ENCODE results near the gene NAP1L4.
"Not testable (repeated sequence)": the region's sequence is repeated elsewhere in the genome, so short reads cannot be mapped to it uniquely, and the experiment has no call there.

Gene NAP1L4

DNA sequence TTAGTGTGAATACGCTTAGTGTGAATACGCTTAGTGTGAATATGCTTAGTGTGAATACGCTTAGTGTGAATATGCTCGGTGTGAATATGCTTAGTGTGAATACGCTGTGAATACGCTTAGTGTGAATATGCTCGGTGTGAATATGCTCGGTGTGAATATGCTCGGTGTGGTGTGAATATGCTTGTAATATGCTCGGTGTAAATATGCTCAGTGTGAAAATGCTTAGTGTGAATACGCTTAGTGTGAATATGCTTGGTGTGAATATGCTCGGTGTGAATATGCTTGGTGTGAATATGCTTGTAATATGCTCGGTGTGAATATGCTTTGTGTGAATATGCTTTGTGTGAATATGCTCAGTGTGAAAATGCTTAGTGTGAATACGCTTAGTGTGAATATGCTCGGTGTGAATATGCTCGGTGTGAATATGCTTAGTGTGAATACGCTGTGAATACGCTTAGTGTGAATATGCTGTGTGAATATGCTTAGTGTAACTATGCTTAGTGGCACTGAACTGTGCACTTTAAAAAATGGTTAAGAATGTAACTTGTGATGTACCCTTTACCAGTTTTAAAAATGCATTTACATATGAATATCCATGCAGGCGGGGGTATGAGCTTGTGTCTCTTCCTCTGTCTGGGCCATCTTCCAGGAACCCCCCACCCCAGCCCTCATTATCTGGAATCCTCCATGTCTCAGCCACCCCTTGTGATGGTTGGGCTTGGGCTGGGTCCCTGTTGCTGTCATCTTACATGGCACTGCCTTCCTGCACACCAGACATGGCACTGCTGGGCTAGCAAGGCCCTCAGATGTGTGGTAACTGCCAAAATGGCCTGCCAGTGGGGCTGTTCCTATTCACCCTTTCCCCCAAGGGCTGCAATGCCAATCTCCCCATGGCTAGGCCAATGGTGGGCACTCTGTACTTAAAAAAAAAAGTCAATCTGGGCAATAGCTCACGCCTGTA is 53.4 kb downstream of the NAP1L4 start:
- WGBS (ENCODE audit: insufficient coverage, insufficient read length), result no CpG with 5 or more reads among the region's 20 CpGs
- not testable (repeated sequence) for DNase-seq (ENCODE audit: low read depth, low spot score); H3K36me3 ChIP-seq (ENCODE audit: control insufficient read depth, insufficient read depth, low read length); H3K4me3 ChIP-seq (ENCODE audit: low read length); H3K27me3 ChIP-seq (ENCODE audit: control insufficient read depth, insufficient read depth, low read length); H3K9me3 ChIP-seq (ENCODE audit: control insufficient read depth, insufficient read depth, low read length); H3K27ac ChIP-seq (ENCODE audit: low read length); H3K4me1 ChIP-seq (ENCODE audit: control insufficient read depth, insufficient read depth, low read length)

DNA sequence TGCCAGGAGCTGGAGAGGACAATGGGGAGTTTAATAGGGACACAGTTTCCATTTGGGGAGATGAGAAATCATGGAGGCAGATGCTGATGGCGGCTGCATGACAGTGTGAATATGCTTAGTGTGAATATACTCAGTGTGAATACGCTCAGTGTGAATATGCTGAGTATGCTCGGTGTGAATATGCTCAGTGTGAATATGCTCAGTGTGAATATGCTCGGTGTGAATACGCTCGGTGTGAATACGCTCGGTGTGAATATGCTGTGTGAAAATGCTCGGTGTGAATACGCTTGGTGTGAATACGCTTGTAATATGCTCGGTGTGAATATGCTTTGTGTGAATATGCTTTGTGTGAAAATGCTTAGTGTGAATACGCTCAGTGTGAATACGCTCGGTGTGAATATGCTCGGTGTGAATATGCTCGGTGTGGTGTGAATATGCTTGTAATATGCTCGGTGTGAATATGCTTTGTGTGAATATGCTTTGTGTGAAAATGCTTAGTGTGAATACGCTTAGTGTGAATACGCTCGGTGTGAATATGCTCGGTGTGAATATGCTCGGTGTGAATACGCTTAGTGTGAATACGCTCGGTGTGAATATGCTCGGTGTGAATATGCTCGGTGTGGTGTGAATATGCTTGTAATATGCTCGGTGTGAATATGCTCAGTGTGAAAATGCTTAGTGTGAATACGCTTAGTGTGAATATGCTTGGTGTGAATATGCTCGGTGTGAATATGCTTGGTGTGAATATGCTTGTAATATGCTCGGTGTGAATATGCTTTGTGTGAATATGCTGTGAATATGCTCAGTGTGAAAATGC is 54.3 kb downstream of the NAP1L4 start:
- not testable (repeated sequence) for DNase-seq (ENCODE audit: low read depth, low spot score); H3K4me3 ChIP-seq (ENCODE audit: low read length); H3K27ac ChIP-seq (ENCODE audit: low read length); H3K36me3 ChIP-seq (ENCODE audit: control insufficient read depth, insufficient read depth, low read length); H3K9me3 ChIP-seq (ENCODE audit: control insufficient read depth, insufficient read depth, low read length); H3K27me3 ChIP-seq (ENCODE audit: control insufficient read depth, insufficient read depth, low read length); H3K4me1 ChIP-seq (ENCODE audit: control insufficient read depth, insufficient read depth, low read length)
- WGBS (ENCODE audit: insufficient coverage, insufficient read length), result no CpG with 5 or more reads among the region's 32 CpGs

DNA sequence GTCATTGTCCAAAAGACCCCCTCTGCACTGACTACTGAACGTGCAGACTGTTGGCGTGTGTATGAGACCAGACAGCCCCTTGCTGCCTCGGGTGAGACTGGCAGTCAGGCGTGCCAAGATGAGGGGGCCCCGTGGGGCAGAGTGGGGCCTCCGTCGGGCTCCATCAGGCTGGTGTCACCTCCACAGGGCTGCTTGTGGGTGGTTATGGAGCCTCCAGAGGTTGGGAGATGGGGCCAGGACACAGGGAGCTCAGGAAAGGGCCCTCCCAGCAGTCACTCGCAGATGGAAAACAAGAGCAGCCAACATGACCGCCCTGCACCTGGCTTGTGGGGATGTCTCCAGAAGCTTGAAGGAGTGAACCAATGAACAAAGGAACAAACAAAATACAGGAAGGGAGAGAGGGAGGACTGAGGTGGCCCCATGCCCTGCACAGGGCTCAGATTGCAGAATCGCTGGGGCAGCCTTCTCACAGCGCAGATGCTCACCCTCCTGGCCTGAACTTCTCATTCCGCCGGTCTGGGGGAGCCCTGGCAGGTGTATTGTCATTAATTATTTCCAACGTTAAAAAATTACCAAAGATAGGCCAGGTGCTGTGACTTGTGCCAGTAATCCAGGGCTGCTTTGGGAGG is 57.4 kb downstream of the NAP1L4 start:
- no peak overlapping the region for H3K4me3 ChIP-seq (ENCODE audit: low read length)
- WGBS (ENCODE audit: insufficient coverage, insufficient read length), result no CpG with 5 or more reads among the region's 14 CpGs
- H3K27me3 ChIP-seq (ENCODE audit: control insufficient read depth, insufficient read depth, low read length), result peaks cover 3% of the 10 kb centered on the region; the same call in 1 of the 2 replicates
- peaks cover 3% of the 10 kb centered on the region; the same call in 1 of the 2 replicates for H3K4me1 ChIP-seq (ENCODE audit: control insufficient read depth, insufficient read depth, low read length)
- H3K36me3 ChIP-seq (ENCODE audit: control insufficient read depth, insufficient read depth, low read length), result peaks cover 4% of the 10 kb centered on the region; the same call in 1 of the 2 replicates
- H3K9me3 ChIP-seq (ENCODE audit: control insufficient read depth, insufficient read depth, low read length), result peaks cover 3% of the 10 kb centered on the region; the same call in 1 of the 2 replicates
- no peak for DNase-seq (ENCODE audit: low read depth, low spot score)
- no peak overlapping the region for H3K27ac ChIP-seq (ENCODE audit: low read length)

DNA sequence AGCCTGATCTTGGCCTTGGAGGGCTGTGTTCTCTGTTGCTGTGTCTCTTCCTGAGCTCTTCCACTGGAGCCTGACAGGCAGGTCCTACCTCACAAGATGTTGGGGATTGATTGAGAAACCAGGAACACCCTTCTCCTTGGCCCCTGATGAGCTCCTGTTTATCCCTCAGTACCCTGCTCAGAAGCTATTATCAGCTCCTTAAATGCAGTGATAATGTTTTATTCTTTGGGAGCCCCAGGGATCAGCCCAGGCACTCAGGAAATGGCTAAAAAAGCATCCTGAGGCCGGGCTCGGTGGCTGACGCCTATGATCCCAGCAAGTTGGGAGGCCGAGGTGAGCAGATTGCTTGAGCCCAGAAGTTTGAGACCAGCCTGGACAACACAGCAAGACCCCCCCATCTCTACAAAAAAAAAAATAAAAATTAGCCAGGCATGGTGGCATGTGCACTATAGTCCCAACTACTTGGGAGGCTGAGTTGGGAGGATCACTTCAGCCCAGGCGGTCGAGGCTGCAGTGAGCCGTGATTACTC is 58.0 kb downstream of the NAP1L4 start:
- DNase-seq (ENCODE audit: low read depth, low spot score), result no peak
- peaks cover 3% of the 10 kb centered on the region; the same call in 1 of the 2 replicates for H3K4me1 ChIP-seq (ENCODE audit: control insufficient read depth, insufficient read depth, low read length)
- WGBS (ENCODE audit: insufficient coverage, insufficient read length), result no CpG with 5 or more reads among the region's 7 CpGs
- H3K9me3 ChIP-seq (ENCODE audit: control insufficient read depth, insufficient read depth, low read length), result peaks cover 2% of the 10 kb centered on the region; the same call in 1 of the 2 replicates
- no peak overlapping the region for H3K27ac ChIP-seq (ENCODE audit: low read length)
- H3K4me3 ChIP-seq (ENCODE audit: low read length), result no peak overlapping the region
- H3K36me3 ChIP-seq (ENCODE audit: control insufficient read depth, insufficient read depth, low read length), result peaks cover 4% of the 10 kb centered on the region; the same call in 1 of the 2 replicates
- peaks cover 6% of the 10 kb centered on the region; the same call in 1 of the 2 replicates for H3K27me3 ChIP-seq (ENCODE audit: control insufficient read depth, insufficient read depth, low read length)

DNA sequence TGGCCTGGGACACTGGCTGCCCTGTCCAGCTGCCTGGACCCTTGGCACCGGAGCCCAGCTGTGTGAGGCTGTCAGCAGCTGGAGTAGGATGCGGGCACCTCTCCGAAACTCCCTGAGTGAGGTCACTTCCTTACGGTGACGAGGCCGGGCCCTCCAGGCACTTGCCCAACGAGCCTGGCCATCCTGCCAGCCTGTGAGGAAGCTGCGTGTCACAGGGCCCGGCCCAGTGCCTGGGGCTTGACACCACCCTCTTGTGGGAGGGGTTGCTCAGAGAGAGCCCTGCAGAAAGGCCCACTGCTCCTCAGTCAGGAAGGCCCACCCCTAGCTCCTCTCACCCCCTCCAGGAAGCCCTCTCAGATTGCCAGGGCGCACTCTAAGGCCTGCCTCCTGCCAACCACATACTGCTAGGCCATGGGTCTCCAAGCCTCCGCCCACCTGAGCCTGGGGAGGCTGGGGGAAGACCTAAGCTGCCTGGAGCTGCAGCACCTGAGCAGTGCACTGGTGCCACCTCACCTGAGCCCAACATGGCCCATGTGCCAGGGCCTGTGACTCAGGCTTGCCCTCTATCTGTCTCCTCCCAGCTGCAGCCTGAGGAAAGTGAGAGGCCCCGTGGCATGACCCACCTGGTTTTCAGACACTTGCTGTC is 58.6 kb downstream of the NAP1L4 start:
- DNase-seq (ENCODE audit: low read depth, low spot score), result no peak
- peaks cover 8% of the 10 kb centered on the region; the same call in 1 of the 2 replicates for H3K27me3 ChIP-seq (ENCODE audit: control insufficient read depth, insufficient read depth, low read length)
- H3K4me1 ChIP-seq (ENCODE audit: control insufficient read depth, insufficient read depth, low read length), result peaks cover 3% of the 10 kb centered on the region; the same call in 1 of the 2 replicates
- no peak overlapping the region for H3K4me3 ChIP-seq (ENCODE audit: low read length)
- no peak overlapping the region for H3K27ac ChIP-seq (ENCODE audit: low read length)
- no CpG with 5 or more reads among the region's 12 CpGs for WGBS (ENCODE audit: insufficient coverage, insufficient read length)
- H3K36me3 ChIP-seq (ENCODE audit: control insufficient read depth, insufficient read depth, low read length), result peaks cover 4% of the 10 kb centered on the region; the same call in 1 of the 2 replicates
- no peaks in the 10 kb centered on the region for H3K9me3 ChIP-seq (ENCODE audit: control insufficient read depth, insufficient read depth, low read length)

DNA sequence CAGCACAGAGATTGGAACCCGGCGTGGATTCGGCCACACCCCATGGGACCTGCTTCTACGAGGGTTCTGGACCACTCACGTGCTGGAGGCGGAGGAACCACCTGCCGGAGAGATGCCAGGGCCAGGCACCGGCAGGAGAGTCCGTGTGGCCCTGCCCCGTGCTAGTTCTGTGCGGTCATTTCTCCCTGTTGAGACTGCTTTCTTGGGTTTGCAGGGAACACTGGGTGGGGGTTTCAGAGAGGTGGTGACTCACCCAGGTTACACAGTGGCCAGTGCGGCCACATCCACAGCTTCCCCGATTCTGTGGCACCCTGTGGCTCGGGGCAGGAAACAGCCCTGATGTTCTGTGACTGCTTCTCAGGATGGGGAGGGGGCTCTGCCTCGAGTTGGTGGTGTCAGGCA is 59.3 kb downstream of the NAP1L4 start:
- Histone ChIP-seq H3K36me3 (ENCODE audit: control insufficient read depth, insufficient read depth, low read length) (peaks cover 4% of the 10 kb centered on the region; the same call in 1 of the 2 replicates), H3K4me1 (ENCODE audit: control insufficient read depth, insufficient read depth, low read length) (peaks cover 3% of the 10 kb centered on the region; the same call in 1 of the 2 replicates), H3K27ac (ENCODE audit: low read length) (no peak overlapping the region), H3K27me3 (ENCODE audit: control insufficient read depth, insufficient read depth, low read length) (peaks cover 12% of the 10 kb centered on the region), H3K4me3 (ENCODE audit: low read length) (no peak overlapping the region), H3K9me3 (ENCODE audit: control insufficient read depth, insufficient read depth, low read length) (no peaks in the 10 kb centered on the region)
- DNase-seq (ENCODE audit: low read depth, low spot score), result no peak
- WGBS (ENCODE audit: insufficient coverage, insufficient read length), result no CpG with 5 or more reads among the region's 15 CpGs

DNA sequence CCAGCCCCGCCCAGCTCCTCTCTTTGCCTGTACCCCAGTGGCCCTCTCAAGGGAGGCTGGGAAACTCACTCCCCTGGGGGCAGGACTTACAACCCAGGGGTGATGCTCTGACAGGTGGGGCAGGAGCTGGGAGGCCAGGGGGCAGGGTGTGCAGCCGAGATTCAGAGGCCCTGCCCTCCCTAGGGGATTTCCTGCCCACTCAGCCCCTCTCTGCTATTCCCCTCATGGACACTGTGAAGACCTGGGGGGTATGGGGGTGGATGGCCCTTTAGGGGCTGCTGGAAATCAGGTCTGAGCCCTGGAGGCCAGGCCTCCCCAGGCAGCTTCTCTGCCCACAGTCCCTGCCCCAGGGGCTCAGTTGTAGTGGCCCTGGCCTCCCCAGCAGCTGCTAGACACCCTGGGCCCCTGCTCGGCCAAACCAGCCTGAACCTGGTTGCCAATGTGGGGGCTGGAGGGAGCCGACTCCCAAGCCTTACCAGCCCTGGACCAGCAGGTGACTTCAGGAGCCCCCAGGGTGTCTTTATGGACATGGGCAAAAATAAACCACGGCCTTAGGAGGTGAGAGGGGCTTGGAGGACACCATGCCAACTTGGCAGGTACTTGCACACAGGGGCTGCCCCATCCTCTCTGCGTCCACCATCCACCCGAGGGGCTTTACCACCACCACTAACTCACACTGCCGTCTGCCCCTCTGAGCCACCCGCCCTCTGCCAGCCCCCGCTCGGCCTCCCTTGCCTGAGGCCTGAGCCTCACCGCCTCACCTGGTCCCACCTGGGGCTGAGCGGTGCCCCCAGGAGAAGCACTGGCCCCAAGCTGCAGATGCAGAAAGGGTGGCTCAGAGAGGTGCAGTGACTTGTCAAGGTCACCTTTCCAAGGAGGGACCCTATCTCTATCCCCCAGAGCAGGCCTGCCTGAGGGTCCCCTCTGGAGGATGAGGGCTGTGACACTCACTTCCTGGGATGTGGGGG is 60.1 kb downstream of the NAP1L4 start:
- peaks cover 16% of the 10 kb centered on the region for H3K27me3 ChIP-seq (ENCODE audit: control insufficient read depth, insufficient read depth, low read length)
- H3K36me3 ChIP-seq (ENCODE audit: control insufficient read depth, insufficient read depth, low read length), result peaks cover 4% of the 10 kb centered on the region; the same call in 1 of the 2 replicates
- H3K9me3 ChIP-seq (ENCODE audit: control insufficient read depth, insufficient read depth, low read length), result no peaks in the 10 kb centered on the region
- DNase-seq (ENCODE audit: low read depth, low spot score), result no peak
- H3K4me1 ChIP-seq (ENCODE audit: control insufficient read depth, insufficient read depth, low read length), result peaks cover 3% of the 10 kb centered on the region; the same call in 1 of the 2 replicates
- no peak overlapping the region for H3K27ac ChIP-seq (ENCODE audit: low read length)
- H3K4me3 ChIP-seq (ENCODE audit: low read length), result no peak overlapping the region
- whole genome bisulfite sequencing (ENCODE audit: insufficient coverage, insufficient read length), result no CpG with 5 or more reads among the region's 13 CpGs

DNA sequence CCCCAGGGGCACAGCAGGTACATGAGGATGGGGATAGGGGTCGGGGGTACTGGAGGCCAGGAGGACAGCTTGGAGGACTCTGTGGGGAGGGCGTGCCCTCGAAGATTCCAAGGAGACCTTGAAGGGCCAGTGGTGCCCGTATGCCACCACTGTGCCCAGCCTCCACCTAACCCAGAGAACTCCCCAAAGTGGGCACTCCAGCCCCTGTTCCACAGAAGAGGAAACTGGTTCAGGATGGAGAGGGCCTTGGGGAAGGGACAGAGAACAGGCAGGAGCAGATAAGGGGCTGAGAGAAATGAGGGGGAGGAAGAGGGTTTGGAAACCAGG is 60.7 kb downstream of the NAP1L4 start:
- Histone ChIP-seq H3K27ac (ENCODE audit: low read length) (no peak overlapping the region), H3K4me1 (ENCODE audit: control insufficient read depth, insufficient read depth, low read length) (peaks cover 3% of the 10 kb centered on the region; the same call in 1 of the 2 replicates), H3K27me3 (ENCODE audit: control insufficient read depth, insufficient read depth, low read length) (peaks cover 16% of the 10 kb centered on the region), H3K36me3 (ENCODE audit: control insufficient read depth, insufficient read depth, low read length) (peaks cover 4% of the 10 kb centered on the region; the same call in 1 of the 2 replicates), H3K4me3 (ENCODE audit: low read length) (no peak overlapping the region), H3K9me3 (ENCODE audit: control insufficient read depth, insufficient read depth, low read length) (no peaks in the 10 kb centered on the region)
- no CpG with 5 or more reads among the region's 4 CpGs for WGBS (ENCODE audit: insufficient coverage, insufficient read length)
- no peak for DNase-seq (ENCODE audit: low read depth, low spot score)
